Right renal pelvis (tissue), 4 donors: Measurements from ENCODE around the gene ZNF592. TPM values are rescaled to one million over a fixed set of nuclear protein-coding genes. Genes with fewer than 3 reads are reported as not detected.

Experiments used
- DNase-seq, 4 donors: peaks; one replicate each; pipeline ENCODE4 v3.0.0-alpha.2; 2013; ENCODE audit warnings: low read depth in 4 of 4, low spot score in 3 of 4, missing footprints in 1 of 4
- polyA plus RNA-seq, 4 donors: library from polyadenylated mRNA; unstranded; fragments of 120-200 nt; gene quantifications; one replicate each; pipeline ENCODE4 v1.2.1, GENCODE V29; 2013; ENCODE audit not compliant: insufficient read length in 4 of 4

ZNF592 gene
- polyA plus RNA-seq, 4 donors, result 29.6 to 32.3 (median 31.8) TPM

DNA sequence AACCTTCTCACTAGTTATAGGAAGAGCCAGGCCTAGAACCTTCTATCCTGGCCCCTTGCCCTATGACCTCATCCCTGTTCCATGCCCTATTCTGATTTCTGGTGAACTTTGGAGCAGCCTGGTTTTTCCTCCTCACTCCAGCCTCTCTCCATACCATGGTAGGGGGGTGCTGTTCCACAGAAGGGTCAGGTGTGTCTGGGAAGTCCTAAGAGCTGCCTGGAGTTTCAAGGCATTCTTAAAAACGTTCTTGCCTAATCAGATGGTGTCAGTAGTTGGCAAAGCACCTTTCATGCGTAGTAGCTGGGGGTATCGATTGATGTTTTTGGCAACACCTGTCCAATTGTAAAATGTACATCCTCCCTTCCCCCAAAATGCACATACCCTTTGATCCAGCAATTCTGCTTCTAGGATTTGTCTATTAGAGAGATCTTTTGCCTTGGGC is 52.0 kb downstream of the ZNF592 start:
- DNase-seq, result no peak

DNA sequence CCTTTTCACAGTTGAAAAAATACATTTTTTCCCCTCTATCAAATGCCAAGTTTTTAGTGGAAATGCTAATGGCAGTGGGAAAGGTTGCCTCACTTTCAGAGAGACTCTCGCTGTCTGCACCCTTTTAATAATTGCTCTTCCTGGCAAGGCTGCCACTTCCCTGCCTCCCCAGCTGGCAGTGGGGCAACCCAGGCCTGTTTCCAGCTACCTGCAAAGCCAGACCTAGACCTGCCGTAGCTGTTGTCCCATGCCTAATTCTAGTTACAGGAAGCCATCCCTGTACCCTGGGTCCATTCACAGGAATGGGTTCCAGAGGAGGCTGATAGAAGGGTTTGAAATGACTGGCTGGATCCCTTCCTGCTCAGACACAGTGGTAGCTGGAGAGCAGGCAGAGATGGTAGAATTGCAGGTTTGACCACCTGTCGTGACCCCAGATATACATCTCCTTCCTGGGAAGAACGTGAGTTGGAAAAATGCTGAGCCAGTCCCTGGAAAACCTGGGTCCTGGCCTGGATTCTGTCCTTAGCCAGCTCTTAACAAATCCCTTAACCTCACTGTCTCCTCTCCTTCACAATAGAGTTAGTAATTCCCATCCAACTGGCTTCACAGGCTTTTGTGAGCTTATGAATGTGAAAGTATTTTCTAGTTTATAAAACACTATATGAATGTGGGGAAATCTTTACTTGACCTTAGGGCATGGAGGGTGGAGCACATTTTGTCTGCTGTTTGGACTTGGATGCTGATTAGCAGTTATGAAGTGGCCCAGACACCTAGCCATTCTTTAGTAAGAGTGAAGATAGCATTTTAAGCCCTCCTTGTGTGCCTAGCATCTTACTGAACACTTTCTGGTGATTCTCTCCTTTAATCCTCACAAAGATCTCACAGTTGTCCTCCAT is 55.9 kb downstream of the ZNF592 start:
- no peak for DNase-seq

DNA sequence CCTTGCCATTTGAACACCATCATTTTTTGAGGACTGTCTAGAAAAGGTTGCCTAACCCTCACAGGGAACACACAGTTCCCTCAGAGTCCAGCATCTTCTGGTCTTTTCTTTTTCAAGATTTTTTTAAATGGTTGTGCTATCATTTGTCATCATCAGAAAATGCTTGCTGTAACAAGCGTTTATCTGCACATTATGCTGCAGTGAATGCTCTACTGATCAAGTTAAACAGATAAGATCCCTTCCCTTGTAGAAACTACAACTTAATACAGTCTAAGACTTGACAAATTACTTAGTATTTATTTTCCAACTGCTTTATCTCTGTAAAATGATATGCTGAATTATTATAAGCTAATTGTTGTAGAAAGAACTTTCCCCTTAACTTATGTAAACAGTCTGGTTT is 56.8 kb downstream of the ZNF592 start:
- no peak for DNase-seq

DNA sequence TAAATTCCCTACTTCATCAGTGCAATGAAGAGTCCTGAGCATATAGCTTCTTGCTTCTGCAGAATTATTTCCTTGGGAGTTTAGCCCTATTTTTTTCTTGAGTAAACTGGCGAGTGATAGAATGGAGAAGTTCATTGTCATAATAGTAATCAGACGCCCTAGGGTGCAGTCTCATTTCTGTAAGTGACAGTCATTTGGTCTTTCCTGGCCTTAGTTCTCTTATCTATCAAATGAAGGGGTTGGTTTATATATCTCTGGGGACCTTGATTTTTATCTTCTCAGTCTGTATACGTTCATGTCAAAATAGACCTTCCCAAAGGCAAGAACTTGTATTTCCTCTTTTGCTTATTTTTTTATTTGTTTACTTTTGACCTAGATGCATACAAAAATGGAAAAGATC is 58.8 kb downstream of the ZNF592 start:
- DNase-seq, result no peak

DNA sequence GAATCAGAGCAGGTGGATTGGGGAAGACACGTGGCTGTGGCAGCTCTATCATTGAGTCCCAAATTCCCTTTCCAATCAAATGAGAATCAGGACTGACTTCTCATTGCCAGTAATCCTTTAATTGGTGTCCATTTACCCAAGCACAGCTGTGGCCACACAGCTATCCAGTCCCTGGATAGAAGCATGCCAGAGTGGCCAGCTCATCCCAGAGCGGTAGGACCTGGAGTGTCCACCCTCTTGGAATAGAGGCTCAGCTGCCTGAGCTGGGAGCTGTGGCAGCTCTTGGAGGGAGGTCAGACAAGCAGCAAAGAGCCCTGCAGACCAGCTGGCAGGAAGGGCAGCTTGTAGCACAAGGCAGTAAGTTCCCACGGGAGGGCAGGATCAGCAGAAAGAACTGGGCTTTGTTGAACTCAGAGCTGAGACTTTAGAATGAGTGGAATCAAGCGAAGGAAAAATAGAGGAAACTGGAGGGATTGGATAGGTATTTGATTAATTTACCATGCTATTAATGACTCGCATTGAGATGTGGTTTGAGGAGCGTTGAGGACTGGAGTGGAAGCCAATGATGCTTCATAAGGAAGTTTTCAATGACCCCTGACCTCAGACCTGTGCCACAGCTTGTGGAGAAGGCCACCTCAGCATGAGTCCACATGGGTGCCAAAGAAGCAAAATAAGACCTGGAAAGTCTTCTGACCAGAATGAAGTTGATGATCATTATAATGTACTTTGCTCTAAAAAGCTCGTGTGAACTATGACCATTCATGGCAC is 61.9 kb downstream of the ZNF592 start:
- DNase-seq, result no peak

DNA sequence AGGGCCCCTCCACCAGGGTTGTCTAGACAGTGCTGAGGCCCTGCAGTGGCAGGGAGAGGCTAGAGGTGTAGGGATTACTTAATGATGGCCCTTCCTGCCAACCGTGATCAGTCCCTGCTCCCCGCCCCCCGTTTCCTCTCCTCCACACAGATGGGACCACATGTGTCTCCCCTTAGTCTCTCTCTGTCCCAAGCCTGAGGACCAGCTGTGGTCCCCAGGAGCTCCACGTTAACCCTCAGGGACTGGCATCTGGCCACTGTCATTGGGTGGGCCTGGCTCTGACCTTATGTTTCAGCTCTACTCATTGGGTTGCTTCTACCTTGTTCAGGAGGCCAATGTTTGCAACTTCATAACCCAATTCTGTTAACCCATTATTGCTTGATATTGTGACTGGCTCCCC is 62.8 kb downstream of the ZNF592 start:
- DNase-seq, result no peak

DNA sequence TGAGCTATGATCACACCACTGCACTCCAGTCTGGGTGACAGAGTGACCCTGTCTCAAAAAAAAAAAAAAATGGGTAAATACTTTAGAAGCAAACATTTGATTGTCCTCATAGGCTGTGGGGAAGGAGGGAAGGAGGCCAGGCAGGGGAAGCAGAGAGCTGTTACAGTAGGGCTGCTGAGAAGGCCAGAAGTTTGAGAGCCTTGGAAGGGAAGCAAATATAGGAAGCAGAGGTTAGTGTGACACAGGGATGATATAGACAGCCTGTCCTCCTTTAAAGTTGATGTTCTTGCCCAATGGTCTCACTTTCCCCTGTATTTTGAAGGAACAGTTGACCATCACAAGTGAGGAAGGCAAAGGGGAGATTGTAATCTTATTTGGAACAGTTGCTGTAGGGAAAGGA is 63.4 kb downstream of the ZNF592 start:
- DNase-seq, result no peak

DNA sequence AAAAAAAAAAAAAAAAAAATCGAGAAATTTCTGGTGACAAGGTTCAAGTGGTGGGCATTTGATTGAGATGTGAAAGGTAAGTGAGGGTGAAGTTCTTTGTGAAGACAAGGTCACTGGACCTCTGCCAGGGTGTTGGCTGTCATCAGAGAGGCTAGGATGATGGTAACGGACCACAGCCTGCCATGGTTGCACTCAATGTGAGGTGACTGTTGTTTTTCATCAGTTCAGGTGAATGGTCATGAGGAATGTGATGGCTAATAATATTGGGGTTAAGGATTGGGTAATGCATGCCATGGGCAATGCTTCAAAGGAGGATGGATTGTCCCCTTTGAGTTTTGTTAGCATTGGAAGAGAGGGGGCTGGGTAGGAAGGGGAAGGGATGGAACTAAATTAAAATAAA is 64.5 kb downstream of the ZNF592 start:
- DNase-seq, result no peak

DNA sequence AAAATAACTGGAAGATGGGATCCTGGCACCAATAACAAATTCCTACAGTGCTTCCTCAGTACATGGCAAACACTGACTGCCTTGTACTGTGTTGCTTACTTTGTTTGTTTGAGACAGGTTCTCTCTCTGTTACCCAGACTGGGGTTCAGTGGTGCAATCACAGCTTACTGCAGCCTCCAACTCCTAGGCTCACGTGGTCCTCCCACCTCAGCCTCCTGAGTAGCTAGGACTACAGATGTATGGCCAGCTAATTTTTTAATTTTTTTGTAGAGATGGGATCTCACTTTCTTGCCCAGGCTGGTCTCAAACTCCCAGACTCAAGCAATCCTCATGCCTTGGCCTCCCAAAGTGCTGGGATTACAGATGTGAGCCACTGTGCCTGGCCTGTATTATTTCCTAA is 65.0 kb downstream of the ZNF592 start:
- DNase-seq, result no peak

DNA sequence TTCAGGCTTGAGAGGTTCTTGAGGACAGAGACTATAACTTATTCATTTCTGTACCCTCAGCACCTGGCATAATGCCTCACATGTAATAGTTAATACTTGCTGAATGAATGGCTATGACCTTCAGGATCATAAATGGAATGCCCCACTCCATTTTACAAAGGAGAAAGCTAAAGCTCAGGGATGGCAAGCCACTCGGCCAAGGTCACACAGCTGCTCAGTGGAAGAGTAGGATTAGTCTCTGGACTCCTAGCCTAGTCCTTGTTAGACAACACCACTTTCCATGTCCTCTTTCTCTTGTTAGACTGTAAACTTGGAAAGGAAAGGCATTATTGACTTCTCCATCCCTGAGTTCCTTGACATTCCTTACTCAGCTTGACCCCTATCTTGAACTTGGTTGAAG is 65.5 kb downstream of the ZNF592 start:
- DNase-seq, result no peak

DNA sequence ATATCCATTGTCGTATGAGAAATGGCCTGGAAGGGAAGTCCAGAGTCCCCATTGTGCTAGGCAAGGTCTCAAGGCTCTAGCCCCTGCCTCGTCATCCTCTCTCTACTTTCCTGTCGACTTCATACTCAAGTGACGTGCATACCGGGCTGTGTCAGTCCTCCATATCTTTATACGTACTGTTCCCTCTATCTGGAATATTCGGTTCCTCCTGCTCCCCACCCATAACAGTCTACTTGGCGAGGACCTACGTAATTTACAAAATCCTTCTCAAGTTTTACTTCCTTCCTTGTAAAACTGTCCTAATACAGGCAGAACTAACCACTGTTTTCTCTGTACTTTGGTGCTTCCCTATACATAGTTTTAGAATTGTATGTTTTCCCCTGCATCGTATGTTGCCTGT is 66.5 kb downstream of the ZNF592 start:
- DNase-seq, result no peak

DNA sequence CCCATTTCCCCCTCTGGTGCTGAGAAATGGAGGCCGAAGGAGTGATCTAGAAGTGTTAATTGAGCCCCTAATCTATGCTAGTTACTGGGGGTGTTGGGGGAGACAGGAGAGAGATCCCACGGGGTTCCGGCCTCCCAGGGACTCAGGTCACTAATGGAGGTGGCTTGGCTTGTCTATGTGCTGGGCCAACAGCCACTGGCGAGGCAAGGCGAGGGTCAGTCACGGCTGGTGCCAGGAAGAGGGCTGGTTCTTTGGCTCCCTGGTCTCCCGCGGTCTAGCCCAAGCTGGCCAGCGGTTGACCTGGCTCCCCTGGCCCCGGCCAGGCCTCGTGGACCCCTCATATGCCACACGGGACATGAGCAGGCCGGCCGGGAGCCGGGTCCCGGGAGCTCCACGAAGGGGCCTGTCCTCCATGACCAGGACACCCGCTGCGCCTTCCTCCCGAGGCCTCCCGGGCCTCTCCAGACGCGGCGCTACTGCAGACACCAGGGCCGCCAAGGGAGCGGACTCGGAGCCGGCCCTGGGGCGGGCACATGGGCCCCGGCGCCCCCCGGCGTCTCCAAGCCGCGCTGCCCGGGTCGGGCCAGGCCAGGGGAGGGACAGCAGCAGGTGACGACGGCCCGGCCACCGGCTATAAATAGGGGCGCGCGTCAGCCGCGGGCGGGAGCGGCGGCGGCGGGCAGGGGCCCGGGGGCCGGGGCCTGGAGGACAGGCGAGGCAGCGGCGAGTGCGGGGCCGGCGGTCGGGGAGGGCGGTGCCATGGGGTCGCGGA is 68.5 kb downstream of the ZNF592 start, which contains the start of gene ALPK3:
Gene ALPK3, plus strand, starts transcription at position 663 of the 772 bp plus-strand sequence. Its CDS starts 97 bp downstream, at position 760.
- no peak for DNase-seq

DNA sequence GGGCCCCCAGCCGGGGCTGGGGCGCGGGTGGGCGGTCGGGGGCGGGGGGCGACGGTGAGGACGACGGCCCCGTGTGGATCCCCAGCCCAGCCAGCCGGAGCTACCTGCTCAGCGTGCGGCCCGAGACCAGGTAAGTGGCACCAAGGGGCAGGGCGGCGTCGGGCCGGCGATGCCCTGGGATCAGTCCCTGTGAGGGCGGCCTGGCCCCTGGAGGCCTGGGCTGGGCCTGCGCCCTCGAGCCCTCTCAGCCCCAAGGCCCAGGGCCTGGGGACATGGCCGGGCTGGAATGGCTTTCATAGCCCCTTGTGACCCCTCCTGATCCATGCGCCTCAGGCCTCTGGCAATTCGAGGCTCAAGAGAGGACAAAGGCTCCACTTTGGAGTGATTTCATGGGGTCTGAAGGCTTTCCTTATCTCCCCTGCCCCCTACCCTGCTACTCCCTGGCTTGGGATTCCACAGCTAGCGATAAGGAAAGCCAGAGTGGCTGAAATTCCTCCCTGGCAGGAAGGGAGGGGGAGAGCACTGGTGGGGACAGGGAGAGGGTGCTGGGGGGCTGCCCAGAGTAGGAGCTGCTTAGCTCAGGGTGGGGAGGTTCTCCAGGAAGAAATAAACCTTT is 69.2 kb downstream of the ZNF592 start:
- DNase-seq, result no peak

DNA sequence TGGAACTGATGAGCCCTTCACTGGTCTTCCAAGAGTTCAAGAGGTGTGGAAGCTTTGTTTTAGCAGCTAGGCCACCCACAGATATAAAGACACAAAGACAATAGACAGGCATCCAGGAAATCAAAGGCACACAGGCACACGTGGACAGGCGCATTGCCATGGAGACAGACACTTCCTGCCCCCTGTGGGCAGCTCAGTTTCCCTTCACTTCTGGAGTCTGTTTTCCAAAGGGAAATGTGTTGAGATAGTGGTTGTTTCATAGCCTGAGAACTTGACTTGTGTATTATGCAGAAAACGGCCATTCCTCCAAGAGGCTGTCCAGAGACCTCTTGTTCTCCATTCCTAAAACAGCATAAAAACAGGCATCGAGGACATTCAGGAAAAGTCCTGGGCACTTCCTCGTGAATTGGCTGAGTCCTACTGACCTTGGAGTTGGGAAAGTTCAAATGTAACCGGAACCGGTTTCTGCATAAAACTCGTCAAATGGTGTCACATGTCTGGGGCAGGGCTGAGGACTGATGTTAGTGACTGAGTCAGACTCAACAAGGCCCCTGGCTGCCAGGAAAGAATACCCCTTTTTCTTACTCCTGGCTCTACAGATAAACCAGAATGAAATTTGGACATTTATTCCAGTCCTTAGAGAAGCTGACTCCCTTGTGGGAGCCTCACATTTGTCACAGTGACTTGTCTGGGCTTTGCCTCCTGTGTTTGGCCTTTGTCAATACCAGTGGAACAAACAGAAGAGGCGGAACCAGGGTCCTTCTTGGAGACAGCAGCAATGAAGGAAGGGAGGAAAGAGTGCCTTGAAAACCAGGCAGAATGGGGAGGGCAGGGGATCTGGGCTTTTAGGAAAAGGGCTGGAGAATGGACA is 70.1 kb downstream of the ZNF592 start:
- no peak for DNase-seq

DNA sequence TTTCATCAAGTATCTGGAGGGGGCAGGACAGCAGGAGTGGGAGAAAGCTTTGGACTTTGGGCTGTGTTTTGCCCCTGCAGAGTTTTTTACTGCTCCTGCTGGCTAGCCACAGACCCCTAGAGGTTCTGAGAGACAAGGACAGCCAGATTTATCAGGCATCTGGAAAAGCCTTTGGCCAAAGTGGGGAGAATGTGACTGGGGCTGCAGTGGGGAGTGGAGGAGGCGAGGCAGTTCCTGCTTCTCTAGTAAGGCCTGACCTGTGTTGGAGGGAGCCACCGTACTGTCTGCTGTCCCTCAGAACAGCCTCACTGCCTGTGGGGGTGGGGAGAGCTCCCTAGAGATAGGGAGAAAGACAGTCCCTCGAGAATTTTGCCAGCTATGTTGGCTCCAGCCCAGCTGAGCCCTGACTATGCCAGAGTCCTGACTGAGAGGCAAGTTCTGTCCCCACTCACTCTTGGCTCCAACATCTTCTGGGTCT is 70.9 kb downstream of the ZNF592 start:
- DNase-seq, result no peak

DNA sequence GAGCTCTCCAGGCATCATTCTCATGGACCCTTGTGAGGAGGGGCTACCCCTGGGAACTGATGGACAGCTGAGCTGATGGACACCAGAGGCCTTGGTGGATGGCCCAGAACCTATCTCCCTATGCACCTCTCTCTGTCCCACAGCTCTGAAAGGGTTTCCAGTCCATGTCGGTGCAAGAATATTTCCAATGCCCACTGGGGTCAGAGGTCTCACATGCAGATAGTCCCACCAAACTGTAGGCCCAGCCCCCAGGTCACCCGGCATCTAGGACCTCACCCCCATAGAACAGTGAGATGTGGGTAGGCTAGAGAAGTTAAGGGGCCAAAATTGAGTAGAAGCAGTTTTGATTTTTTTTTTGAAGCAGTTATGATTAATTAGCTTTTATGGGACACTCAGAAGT is 71.4 kb downstream of the ZNF592 start:
- no peak for DNase-seq

DNA sequence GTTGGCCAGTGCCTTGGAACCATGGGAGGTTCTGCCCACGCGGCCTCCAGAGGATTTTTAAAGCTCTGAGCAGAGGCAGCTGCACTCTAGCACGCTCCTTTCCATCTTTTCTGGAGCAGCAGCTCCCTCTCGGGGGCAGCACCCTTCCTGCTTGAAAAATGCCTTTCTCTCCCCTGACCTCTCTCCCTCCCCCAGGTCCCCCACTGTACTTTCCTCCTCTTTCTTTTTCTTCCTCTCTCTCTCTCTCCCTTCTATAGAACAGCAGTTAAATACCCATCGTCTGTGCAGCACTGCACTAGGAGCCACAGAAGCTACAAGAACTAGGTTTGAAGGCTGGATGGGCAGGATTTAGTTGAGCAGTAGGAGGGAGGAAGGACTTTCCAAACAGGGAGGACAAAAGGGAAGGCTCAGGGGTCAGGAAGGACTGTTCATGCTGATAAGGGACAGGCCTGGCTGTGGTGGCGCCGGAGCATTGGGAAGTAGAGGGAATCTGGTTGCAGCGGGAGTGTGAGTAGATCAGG is 73.2 kb downstream of the ZNF592 start:
- DNase-seq, result no peak

DNA sequence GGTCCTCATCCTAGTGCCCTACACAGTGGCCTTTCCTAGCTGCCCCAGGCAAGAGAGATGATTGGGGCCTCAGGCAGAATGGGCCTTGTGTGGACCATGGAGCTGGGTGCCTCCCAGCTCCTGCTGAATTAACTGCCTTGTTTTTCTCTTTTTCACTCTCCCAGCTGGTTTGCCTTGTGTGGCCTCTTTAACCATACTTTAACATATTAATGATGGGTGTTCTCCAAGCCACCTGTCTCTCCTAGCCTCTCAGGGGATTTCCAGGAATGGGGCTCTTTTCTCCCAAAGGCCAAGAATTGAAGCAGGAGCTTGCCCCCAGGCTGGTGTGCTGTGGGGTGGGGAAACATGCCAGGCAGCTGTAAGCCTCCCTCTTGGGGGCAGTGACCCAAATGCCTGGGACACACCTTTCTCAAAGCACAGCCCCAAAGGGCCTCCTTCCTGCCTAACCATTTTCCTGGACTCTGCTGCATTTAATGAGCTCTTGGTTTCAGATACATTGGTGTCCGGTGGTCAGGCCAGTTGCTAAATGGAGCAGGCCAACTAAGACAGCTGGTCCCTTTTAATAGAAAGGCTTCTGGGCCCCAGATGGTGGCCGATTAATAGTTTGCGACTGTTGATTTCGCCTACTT is 74.4 kb downstream of the ZNF592 start:
- DNase-seq, result no peak
